HepG2 (cell line): ENCODE results near the gene C20orf144. TPM values are rescaled to one million over a fixed set of nuclear protein-coding genes. Genes with fewer than 3 reads are reported as not detected.

Experiments used
- GZF1 ChIP-seq: sonication (generic); formaldehyde crosslinking; IDR thresholded peaks from 2 replicates; pipeline ENCODE4 v1.5.1; 2020; ENCODE audit warnings: mild to moderate bottlenecking, missing genetic modification reagents
- HNF1B ChIP-seq: sonication (generic); formaldehyde crosslinking; IDR thresholded peaks from 2 replicates; pipeline ENCODE4 v1.5.1; 2020; ENCODE audit warnings: mild to moderate bottlenecking, moderate library complexity, missing genetic modification reagents
- SNAPC4 ChIP-seq: sonication (generic); formaldehyde crosslinking; IDR thresholded peaks from 2 replicates; pipeline ENCODE4 v1.4.0; 2020; ENCODE audit warnings: mild to moderate bottlenecking, missing genetic modification reagents
- SRSF4 ChIP-seq: fragments of 200-400 bp; formaldehyde crosslinking; IDR thresholded peaks from one replicate; pipeline ENCODE4 v1.6.1; 2018; ENCODE audit warnings: mild to moderate bottlenecking, low read depth, low read length, moderate library complexity; ENCODE audit not compliant: poor library complexity, severe bottlenecking
- THAP8 ChIP-seq: sonication (generic); formaldehyde crosslinking; IDR thresholded peaks from 2 replicates; pipeline ENCODE4 v1.5.1; 2020; ENCODE audit warnings: missing genetic modification reagents, mild to moderate bottlenecking, borderline replicate concordance
- ZBTB7A ChIP-seq: sonication (generic); formaldehyde crosslinking; IDR thresholded peaks from 2 replicates; pipeline ENCODE4 v1.8.0; 2022; ENCODE audit warnings: mild to moderate bottlenecking, missing genetic modification reagents
- ZNF317 ChIP-seq: sonication (generic); formaldehyde crosslinking; IDR thresholded peaks from 2 replicates; pipeline ENCODE4 v1.5.0; 2020; ENCODE audit warnings: mild to moderate bottlenecking, missing genetic modification reagents
- ZNF414 ChIP-seq: sonication (generic); formaldehyde crosslinking; IDR thresholded peaks from 2 replicates; pipeline ENCODE4 v1.5.0; 2020; ENCODE audit warnings: missing genetic modification reagents
- ZNF546 ChIP-seq: sonication (generic); formaldehyde crosslinking; conservative IDR thresholded peaks from 2 replicates; pipeline ENCODE4 v1.8.1; 2023; ENCODE audit warnings: mild to moderate bottlenecking, missing genetic modification reagents
- ZNF569 ChIP-seq: sonication (generic); formaldehyde crosslinking; IDR thresholded peaks from 2 replicates; pipeline ENCODE4 v1.5.0; 2020; ENCODE audit warnings: mild to moderate bottlenecking, missing genetic modification reagents, moderate library complexity, borderline replicate concordance
- ZNF597 ChIP-seq: sonication (generic); formaldehyde crosslinking; IDR thresholded peaks from 2 replicates; pipeline ENCODE4 v1.5.0; 2020; ENCODE audit warnings: missing genetic modification reagents
- polyA plus RNA-seq, 8 experiments: library from polyadenylated mRNA; depleted of rRNA in 3 of 8; stranded (reverse) in 7 of 8; unstranded in 1 of 8; fragments of >200 nt; fragmentation: Illumina TruSeq in 4 of 8; extraction: Trizol in 4 of 8; gene quantifications; 2 replicates each; pipeline versions ENCODE4 v1.2.1 to v1.2.3, GENCODE V29; 2011 to 2016; ENCODE audit warnings: low read depth in 4 of 8, missing spikeins in 1 of 8, mixed read lengths in 1 of 8; ENCODE audit not compliant: insufficient read depth in 1 of 8
- total RNA-seq, 5 experiments: library from RNA; depleted of rRNA; stranded (reverse); fragments of >200 nt; fragmentation: Illumina TruSeq; extraction: Trizol; gene quantifications; 2 replicates each; pipeline ENCODE4 v1.2.3, GENCODE V29; 2016; ENCODE audit warnings: low read depth in 1 of 5
- TF ChIP-seq, protein P1 (sequence below): sonication (generic); formaldehyde crosslinking; IDR thresholded peaks from 2 replicates; pipeline ENCODE4 v1.5.0; 2020; ENCODE audit warnings: missing genetic modification reagents
- TF ChIP-seq, protein P2 (sequence below), 2 experiments: IDR thresholded peaks; 2 replicates each; pipeline ENCODE4 v1.6.1; 2011 to 2012; ENCODE audit warnings: low read length in 2 of 2, borderline replicate concordance in 1 of 2, low read depth in 1 of 2, mild to moderate bottlenecking in 1 of 2, moderate library complexity in 1 of 2

C20orf144 gene
- total and polyA plus RNA-seq, 2 of the 13 experiments (the other 11 are each of a cell fraction or from before 2014, with no cell fraction given), result 0.09 to 0.16 TPM

GRCh38 chr20:33650111-33650752 lies 11.9 kb upstream of the C20orf144 start (continued):
- TF ChIP-seq, protein P1, sequence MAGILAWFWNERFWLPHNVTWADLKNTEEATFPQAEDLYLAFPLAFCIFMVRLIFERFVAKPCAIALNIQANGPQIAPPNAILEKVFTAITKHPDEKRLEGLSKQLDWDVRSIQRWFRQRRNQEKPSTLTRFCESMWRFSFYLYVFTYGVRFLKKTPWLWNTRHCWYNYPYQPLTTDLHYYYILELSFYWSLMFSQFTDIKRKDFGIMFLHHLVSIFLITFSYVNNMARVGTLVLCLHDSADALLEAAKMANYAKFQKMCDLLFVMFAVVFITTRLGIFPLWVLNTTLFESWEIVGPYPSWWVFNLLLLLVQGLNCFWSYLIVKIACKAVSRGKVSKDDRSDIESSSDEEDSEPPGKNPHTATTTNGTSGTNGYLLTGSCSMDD (CRISPR knock-in tag), result no peak
- no peak for TF ChIP-seq ZNF597 (CRISPR knock-in tag)
- no peak for TF ChIP-seq ZNF569
- TF ChIP-seq ZNF414 (CRISPR knock-in tag), result no peak
- TF ChIP-seq ZBTB7A (CRISPR knock-in tag), result 0 out of 2 replicates have a peak, but pooled peaks have one; percentile 18
- TF ChIP-seq THAP8, result no peak
- TF ChIP-seq SNAPC4, result 0 out of 2 replicates have a peak, but pooled peaks have one; percentile 36
- TF ChIP-seq, protein P2, sequence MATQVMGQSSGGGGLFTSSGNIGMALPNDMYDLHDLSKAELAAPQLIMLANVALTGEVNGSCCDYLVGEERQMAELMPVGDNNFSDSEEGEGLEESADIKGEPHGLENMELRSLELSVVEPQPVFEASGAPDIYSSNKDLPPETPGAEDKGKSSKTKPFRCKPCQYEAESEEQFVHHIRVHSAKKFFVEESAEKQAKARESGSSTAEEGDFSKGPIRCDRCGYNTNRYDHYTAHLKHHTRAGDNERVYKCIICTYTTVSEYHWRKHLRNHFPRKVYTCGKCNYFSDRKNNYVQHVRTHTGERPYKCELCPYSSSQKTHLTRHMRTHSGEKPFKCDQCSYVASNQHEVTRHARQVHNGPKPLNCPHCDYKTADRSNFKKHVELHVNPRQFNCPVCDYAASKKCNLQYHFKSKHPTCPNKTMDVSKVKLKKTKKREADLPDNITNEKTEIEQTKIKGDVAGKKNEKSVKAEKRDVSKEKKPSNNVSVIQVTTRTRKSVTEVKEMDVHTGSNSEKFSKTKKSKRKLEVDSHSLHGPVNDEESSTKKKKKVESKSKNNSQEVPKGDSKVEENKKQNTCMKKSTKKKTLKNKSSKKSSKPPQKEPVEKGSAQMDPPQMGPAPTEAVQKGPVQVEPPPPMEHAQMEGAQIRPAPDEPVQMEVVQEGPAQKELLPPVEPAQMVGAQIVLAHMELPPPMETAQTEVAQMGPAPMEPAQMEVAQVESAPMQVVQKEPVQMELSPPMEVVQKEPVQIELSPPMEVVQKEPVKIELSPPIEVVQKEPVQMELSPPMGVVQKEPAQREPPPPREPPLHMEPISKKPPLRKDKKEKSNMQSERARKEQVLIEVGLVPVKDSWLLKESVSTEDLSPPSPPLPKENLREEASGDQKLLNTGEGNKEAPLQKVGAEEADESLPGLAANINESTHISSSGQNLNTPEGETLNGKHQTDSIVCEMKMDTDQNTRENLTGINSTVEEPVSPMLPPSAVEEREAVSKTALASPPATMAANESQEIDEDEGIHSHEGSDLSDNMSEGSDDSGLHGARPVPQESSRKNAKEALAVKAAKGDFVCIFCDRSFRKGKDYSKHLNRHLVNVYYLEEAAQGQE (IDR thresholded peaks at IDR 0.05; ENCODE audit: borderline replicate concordance in 1 of 2, low read depth in 1 of 2, low read length in 2 of 2), result no peak
- TF ChIP-seq SRSF4, result no peak
- no peak for TF ChIP-seq ZNF546
- no peak for TF ChIP-seq ZNF317 (CRISPR knock-in tag)
- 0 out of 2 replicates have a peak, but pooled peaks have one; percentile 20 for TF ChIP-seq HNF1B (CRISPR knock-in tag)
- no peak for TF ChIP-seq GZF1 (CRISPR knock-in tag)
